K562 (cell line): Measurements from ENCODE around the gene ATP6V0A4. TPM values are rescaled to one million over a fixed set of nuclear protein-coding genes. Genes with fewer than 3 reads are reported as not detected.

ENCODE experiments used
- ATAC-seq: fragments of 200-7000 bp; cut with Tn5 transposase; 3 replicates; pipeline ENCODE4 v1.9.1; 2020; ENCODE audit warnings: moderate library complexity
- BruUV-seq: library from RNA; stranded (reverse); fragments of 400-500 nt; replicated peaks from 2 replicates; lab custom pipeline; 2021; lab: Mats Ljungman, UMichigan
- CTCF ChIA-PET: fragments of 300-600 bp; formaldehyde crosslinking; extraction: SDS; loops from one replicate; lab custom pipeline; 2021; ENCODE audit warnings: low intra/inter-chr PET ratio; lab: Yijun Ruan, JAX
- POLR2A ChIA-PET: fragments of 300-600, 350-650 bp; sonication (Branson Sonifier 250); formaldehyde crosslinking; extraction: SDS; loops from one replicate; lab custom pipeline; 2021; ENCODE audit warnings: antibody characterized with exemption, inconsistent platforms; lab: Yijun Ruan, JAX
- DNase-seq, 4 experiments: peaks; one replicate each; pipeline versions ENCODE4 v3.0.0 to v3.0.0-alpha.2; 2011 to 2018; ENCODE audit warnings: low spot score in 3 of 4, mixed read lengths in 3 of 4; ENCODE audit errors: extremely low read depth in 1 of 4
- FAIRE-seq: peaks from 2 replicates; lab custom pipeline; 2011; peaks lifted over from hg19 to GRCh38; lab: Jason Lieb, UNC
- H2AFZ ChIP-seq: 2 replicates; pipeline ENCODE4 v1.6.0; 2011; ENCODE audit warnings: low read depth, low read length, control low read depth, inconsistent platforms
- H3K27ac ChIP-seq: fragments of 200-600 bp; 3 replicates; pipeline ENCODE4 v1.8.0; 2011; ENCODE audit warnings: low read depth, mild to moderate bottlenecking, control low read depth, inconsistent platforms, low read length, moderate library complexity, mixed read lengths; ENCODE audit errors: extremely low read depth
- H3K27me3 ChIP-seq, 2 experiments: fragments of 300-600 bp in 1 of 2; 2 replicates in 1 of 2; 3 replicates in 1 of 2; pipeline versions ENCODE4 v1.6.0 to v1.8.0; 2011; ENCODE audit warnings: inconsistent platforms in 2 of 2, low read length in 2 of 2, mild to moderate bottlenecking in 1 of 2, mixed read lengths in 1 of 2, moderate library complexity in 1 of 2; ENCODE audit not compliant: control insufficient read depth in 2 of 2, insufficient read depth in 2 of 2
- H3K36me3 ChIP-seq: fragments of 300-600 bp; 3 replicates; pipeline ENCODE4 v1.8.0; 2011; ENCODE audit warnings: mild to moderate bottlenecking, low read length, inconsistent platforms; ENCODE audit not compliant: control insufficient read depth, insufficient read depth
- H3K4me1 ChIP-seq, 2 experiments: fragments of 200-600 bp in 1 of 2; replicated peaks in 1 of 2; 2 replicates in 1 of 2; 3 replicates in 1 of 2; pipeline versions ENCODE4 v1.5.1 to v1.8.0; 2011; ENCODE audit warnings: inconsistent platforms in 2 of 2, low read length in 2 of 2, mild to moderate bottlenecking in 1 of 2, mixed read lengths in 1 of 2, moderate library complexity in 1 of 2; ENCODE audit not compliant: control insufficient read depth in 2 of 2, insufficient read depth in 2 of 2
- H3K4me2 ChIP-seq: 2 replicates; pipeline ENCODE4 v1.6.1; 2011; ENCODE audit warnings: low read length, control low read depth, inconsistent platforms, mixed read lengths; ENCODE audit not compliant: insufficient read depth
- H3K4me3 ChIP-seq: fragments of 200-600 bp; sonication (generic), shearing (Covaris generic); 2 replicates; pipeline ENCODE4 v1.5.1; 2016; ENCODE audit warnings: control low read depth, inconsistent platforms
- H3K79me2 ChIP-seq: fragments of 200-600 bp; 3 replicates; pipeline ENCODE4 v1.8.0; 2011; ENCODE audit warnings: low read length, inconsistent platforms; ENCODE audit not compliant: control insufficient read depth, insufficient read depth
- H3K9ac ChIP-seq, 2 experiments: 2 replicates each; pipeline versions ENCODE4 v1.6.0 to v1.6.1; 2011; ENCODE audit warnings: low read depth in 2 of 2, low read length in 2 of 2, control low read depth in 1 of 2, inconsistent platforms in 1 of 2, mild to moderate bottlenecking in 1 of 2, mixed read lengths in 1 of 2; ENCODE audit not compliant: insufficient read depth in 1 of 2
- H3K9me1 ChIP-seq: one replicate; pipeline ENCODE4 v1.6.0; 2011; ENCODE audit warnings: inconsistent platforms, mild to moderate bottlenecking, low read length, moderate library complexity; ENCODE audit not compliant: control insufficient read depth, insufficient read depth
- H3K9me3 ChIP-seq: replicated peaks from 2 replicates; pipeline ENCODE4 v1.5.1; 2011; ENCODE audit warnings: low read depth, low read length, inconsistent platforms; ENCODE audit not compliant: control insufficient read depth, insufficient read depth
- H4K20me1 ChIP-seq: replicated peaks from 2 replicates; pipeline ENCODE4 v1.6.1; 2011; ENCODE audit warnings: low read length, inconsistent platforms, mixed read lengths; ENCODE audit not compliant: control insufficient read depth, insufficient read depth
- CEBPB ChIP-seq: fragments of 450-650 bp; IDR thresholded peaks from 2 replicates; pipeline ENCODE4 v1.6.1; 2016; ENCODE audit warnings: missing genetic modification characterization, missing compliant biosample characterization
- CEBPG ChIP-seq, 3 experiments: fragments of 200-800 bp in 1 of 3; sonication (Bioruptor generic) in 1 of 3; sonication (generic) in 1 of 3; formaldehyde crosslinking in 1 of 3; IDR thresholded peaks in 2 of 3; conservative IDR thresholded peaks in 1 of 3; 2 replicates each; pipeline versions ENCODE4 v1.6.1 to v1.8.0; 2016 to 2022; ENCODE audit warnings: missing compliant biosample characterization in 2 of 3, missing genetic modification characterization in 2 of 3, mild to moderate bottlenecking in 1 of 3, missing genetic modification reagents in 1 of 3
- EHMT2 ChIP-seq: fragments of 450-650 bp; IDR thresholded peaks from 2 replicates; pipeline ENCODE4 v1.6.1; 2018; ENCODE audit warnings: antibody characterized with exemption
- ELK1 ChIP-seq: sonication (generic); formaldehyde crosslinking; IDR thresholded peaks from 2 replicates; pipeline ENCODE4 v1.8.1; 2022; ENCODE audit warnings: missing genetic modification reagents
- EZH2 ChIP-seq: IDR thresholded peaks from 2 replicates; pipeline ENCODE4 v1.6.1; 2012; ENCODE audit warnings: low read depth, mild to moderate bottlenecking, inconsistent platforms, low read length, borderline replicate concordance
- IRF9 ChIP-seq: fragments of 450-650 bp; IDR thresholded peaks from 2 replicates; pipeline ENCODE4 v1.6.1; 2016; ENCODE audit warnings: missing biosample characterization, missing genetic modification characterization
- MAFF ChIP-seq: IDR thresholded peaks from 2 replicates; pipeline ENCODE4 v1.6.1; 2012; ENCODE audit warnings: low read length, improper control_type of control experiment
- NCOA1 ChIP-seq: fragments of 450-650 bp; IDR thresholded peaks from 2 replicates; pipeline ENCODE4 v1.6.1; 2016; ENCODE audit warnings: low read depth
- RBM14 ChIP-seq: fragments of 200-400 bp; formaldehyde crosslinking; IDR thresholded peaks from 2 replicates; pipeline ENCODE4 v1.6.1; 2018; ENCODE audit warnings: low read depth, mild to moderate bottlenecking, low read length, moderate library complexity, borderline replicate concordance; ENCODE audit not compliant: insufficient read depth
- SMARCA4 ChIP-seq: fragments of 450-650 bp; IDR thresholded peaks from 2 replicates; pipeline ENCODE4 v1.6.1; 2016
- TFE3 ChIP-seq: fragments of 450-650 bp; formaldehyde crosslinking; IDR thresholded peaks from 2 replicates; pipeline ENCODE4 v1.4.0; 2020; ENCODE audit warnings: mild to moderate bottlenecking, mixed read lengths
- ZNF133 ChIP-seq: fragments of 250-450 bp; sonication (Bioruptor Pico); IDR thresholded peaks from 2 replicates; pipeline ENCODE4 v1.4.0; 2020; ENCODE audit warnings: mild to moderate bottlenecking
- ZNF280B ChIP-seq: fragments of 250-450 bp; sonication (Bioruptor Pico); IDR thresholded peaks from 2 replicates; pipeline ENCODE4 v1.5.1; 2021; ENCODE audit warnings: mild to moderate bottlenecking
- WGBS: fragments of 100-300 bp; shearing (Covaris generic); methylation state at CpG from one replicate; pipeline ENCODE4 v1.1.6; 2016; ENCODE audit warnings: low coverage, mixed read lengths; ENCODE audit not compliant: insufficient coverage; ENCODE audit errors: missing lambda C conversion rate; 5-methylcytosine and 5-hydroxymethylcytosine counted together
- in situ Hi-C: fragments of 300-500 bp; cut with MboI; formaldehyde crosslinking; loops from 4 replicates; pipeline ENCODE4 v1.15.0; 2018; ENCODE audit warnings: inconsistent platforms, mixed read lengths
- intact Hi-C: fragments of 100-400 bp; cut with micrococcal nuclease; formaldehyde crosslinking; loops from 2 replicates; pipeline ENCODE4 v1.14.2; 2022
- polyA plus RNA-seq, 8 experiments: library from polyadenylated mRNA; depleted of rRNA in 4 of 8; stranded (reverse) in 5 of 8; unstranded in 3 of 8; fragments of >200 nt; fragmentation: Nextera tagmentation in 2 of 8; fragmentation: Illumina TruSeq in 1 of 8; extraction: Ambion mirVana in 2 of 8; extraction: Trizol in 1 of 8; gene quantifications; 2 replicates each; pipeline versions ENCODE4 v1.2.1 to v1.2.3, GENCODE V29; 2011 to 2014; ENCODE audit warnings: inconsistent platforms in 1 of 8, missing spikeins in 1 of 8
- total RNA-seq, 7 experiments: library from RNA; depleted of rRNA in 6 of 7; stranded (reverse); fragments of >200 nt in 6 of 7; fragmentation: Illumina TruSeq in 2 of 7; extraction: Trizol in 2 of 7; gene quantifications; 2 replicates each; pipeline versions ENCODE4 v1.2.1 to v1.2.3, GENCODE V29; 2011 to 2021; ENCODE audit warnings: low replicate concordance in 1 of 7

The ATP6V0A4 gene
- total and polyA plus RNA-seq, 9 of the 15 experiments (the other 6 are each of a cell fraction or from before 2014, with no cell fraction given), result 0.03 TPM; not detected in 8

GRCh38 chr7:138661069-138661635 lies 136.8 kb downstream of the ATP6V0A4 start:
- in situ Hi-C loops (no loop called here), intact Hi-C loops (no loop called here)
- TF ChIP-seq ZNF133 (CRISPR knock-in tag) (no peak), ZNF280B (CRISPR knock-in tag) (no peak), CEBPB (tag) (peak; percentile 56), IRF9 (tag) (no peak), CEBPG (CRISPR knock-in tag; IDR thresholded peaks at IDR 0.05) (no peak), CEBPG (tag; conservative IDR thresholded peaks at IDR 0.05 in 1 of 2, IDR thresholded peaks at IDR 0.05 in 1 of 2) (peak in 1 of 2 experiments; percentile 47; a peak in 1 of 4 replicates), SMARCA4 (no peak), NCOA1 (no peak), EZH2 (peak; percentile 73; the same call in 1 of the 2 replicates), ELK1 (CRISPR knock-in tag) (no peak), RBM14 (no peak), EHMT2 (no peak), TFE3 (CRISPR knock-in tag) (peak; percentile 35; the same call in 1 of the 2 replicates), MAFF (no peak)
- Histone ChIP-seq H3K36me3 (no peaks in the 10 kb centered on the region), H3K4me3 (no peak overlapping the region), H3K9me3 (no peaks in the 10 kb centered on the region), H3K79me2 (no peaks in the 10 kb centered on the region), H3K4me2 (no peak overlapping the region; the same call in 1 of the 2 replicates), H2AFZ (no peak overlapping the region), H4K20me1 (no peaks in the 10 kb centered on the region), H3K9me1 (no peaks in the 10 kb centered on the region), H3K27me3 (peaks cover 25 to 32% of the 10 kb centered on the region in 2 experiments; a peak in 4 of 5 replicates), H3K9ac (no peak overlapping the region), H3K4me1 (no peaks in the 10 kb centered on the region; a peak in 1 of 5 replicates), H3K27ac (no peak overlapping the region)
- POLR2A ChIA-PET, result interaction anchor here (0.6 to 1.0 kb wide), 2 partner anchors 29 to 1955 kb away, joined by 3 read pairs; no protein-coding TSS in a partner anchor
- no TSS peak for BruUV-seq
- CTCF ChIA-PET, result no interaction called here
- ATAC-seq, result no peak
- 2% methylated on average over 9 of the region's 9 CpGs for WGBS
- no peak for DNase-seq
- no peak for FAIRE-seq
